ENCODE measurements around the gene ACOT11. TPM values are rescaled to one million over a fixed set of nuclear protein-coding genes. Genes with fewer than 3 reads are reported as not detected.

The ACOT11 gene
- total and polyA plus RNA-seq, 2 of the 4 experiments (the other 2 are of a cell fraction) = 2.5 to 2.7 TPM

DNA sequence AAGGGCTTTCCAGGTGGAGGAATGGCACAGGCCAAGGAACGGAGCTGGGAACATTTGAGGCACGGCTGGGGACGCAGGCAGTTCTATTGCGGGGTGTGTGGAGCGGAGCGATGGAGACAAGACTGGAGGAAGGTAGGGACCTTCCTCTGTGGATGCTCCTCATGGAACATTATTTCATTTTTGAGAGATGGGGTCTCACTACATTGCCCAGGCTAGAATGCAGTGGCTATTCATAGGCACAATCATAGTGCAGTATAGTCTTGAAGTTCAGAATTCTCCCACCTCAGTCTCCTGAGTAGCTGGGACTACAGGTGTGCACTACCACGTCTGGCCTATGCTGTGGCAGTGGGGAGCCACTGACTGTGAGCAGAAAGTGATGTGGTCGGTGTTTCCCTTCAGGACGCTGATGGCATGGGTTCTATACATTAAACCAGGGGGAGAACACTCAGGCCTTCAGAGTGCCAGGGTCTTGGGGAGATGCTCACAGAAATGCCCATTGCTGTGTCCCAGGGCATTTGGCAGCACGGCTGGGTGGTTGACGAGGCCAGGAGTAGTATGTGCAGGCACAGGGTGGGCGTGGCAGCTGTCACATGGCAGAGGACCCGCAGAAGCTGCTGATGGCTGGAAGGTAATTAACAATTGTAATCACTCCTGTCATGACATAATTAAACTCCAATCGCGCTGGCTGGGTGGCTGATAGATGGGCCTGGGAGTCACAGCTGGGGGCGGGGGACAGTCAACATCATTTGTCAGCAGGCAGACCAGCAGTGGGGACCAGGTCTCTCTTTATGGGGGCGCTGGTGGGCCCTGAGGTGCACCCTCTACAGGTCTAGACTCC, 40.8 kb upstream of the ACOT11 start:
- WGBS, 2 experiments (ENCODE audit: extremely low coverage in 2 of 2, insufficient read length in 1 of 2) = 96% methylated on average over 5 of the region's 17 CpGs; no CpG with 5 or more reads in 1 of the 2 experiments
- dilution Hi-C loops (cut with HindIII; ENCODE audit: low sequenced_read_pairs, unreplicated experiment) (no loop called here), intact Hi-C loops (cut with micrococcal nuclease) (no loop called here), in situ Hi-C loops (cut with MboI; ENCODE audit: low sequenced_read_pairs) (no loop called here)
- Histone ChIP-seq H3K4me2 (ENCODE audit: low read depth, low read length) (no peak overlapping the region), H3K4me3 (ENCODE audit: insufficient read depth, low read depth, low read length) (no peak overlapping the region), H4K8ac (ENCODE audit: low read depth in 2 of 2, low read length in 2 of 2) (no peak overlapping the region; a peak in 1 of 4 replicates), H3K4me1 (ENCODE audit: control insufficient read depth, insufficient read depth, low read length) (peaks cover 7% of the 10 kb centered on the region), H2BK5ac (ENCODE audit: low read depth, low read length, poor library complexity, severe bottlenecking) (no peak overlapping the region), H2BK20ac (ENCODE audit: low read depth, low read length) (no peak overlapping the region), H3K36me3 (ENCODE audit: control insufficient read depth, insufficient read depth, low read length) (no peaks in the 10 kb centered on the region), H2BK15ac (ENCODE audit: low read depth, low read length) (no peak overlapping the region), H3K18ac (ENCODE audit: low read depth, low read length) (no peak overlapping the region), H4K20me1 (ENCODE audit: insufficient read depth, low read length) (no peaks in the 10 kb centered on the region), H3K9me1 (ENCODE audit: insufficient read depth, low read length) (no peaks in the 10 kb centered on the region), H3K23ac (ENCODE audit: low read depth, low read length) (no peak overlapping the region), H2BK120ac (ENCODE audit: low read depth, low read length) (no peak overlapping the region), H3K14ac (replicated peaks; ENCODE audit: low read depth, low read length) (no peak overlapping the region), H2AFZ (replicated peaks; ENCODE audit: low read length, poor library complexity) (peak overlapping the region; percentile 88), H3K27me3 (ENCODE audit: control insufficient read depth, insufficient read depth, low read length) (peaks cover 3% of the 10 kb centered on the region; the same call in 1 of the 2 replicates), H4K91ac (ENCODE audit: insufficient read depth, low read depth, low read length) (no peak overlapping the region), H3K9ac (ENCODE audit: low read depth, low read length) (no peak overlapping the region), H2AK5ac (ENCODE audit: low read depth, low read length) (no peak overlapping the region), H3K27ac (ENCODE audit: insufficient read depth, low read length) (no peak overlapping the region), H3K56ac (ENCODE audit: extremely low read depth, insufficient read depth, low read length) (no peak overlapping the region), H4K5ac (ENCODE audit: low read depth, low read length) (no peak overlapping the region), H3K4ac (ENCODE audit: low read depth, low read length) (no peak overlapping the region), H3K9me3 (ENCODE audit: control insufficient read depth, insufficient read depth, low read length) (peaks cover 5% of the 10 kb centered on the region; the same call in 1 of the 2 replicates), H2AK9ac (replicated peaks; ENCODE audit: low read depth, low read length, poor library complexity) (no peak overlapping the region), H3K79me1 (ENCODE audit: low read depth in 1 of 2, low read length in 2 of 2) (no peaks in the 10 kb centered on the region)
- CTCF ChIA-PET = no interaction called here
- no TSS peak for BruUV-seq (replicated peaks)
- no peak for ATAC-seq (ENCODE audit: low read depth)
- no peak for TF ChIP-seq MAZ (IDR thresholded peaks at IDR 0.05; ENCODE audit: borderline replicate concordance, low read depth, low read length)
- no peak for TF ChIP-seq RAD21 (IDR thresholded peaks at IDR 0.05; ENCODE audit: low read length)
- no peak for TF ChIP-seq POLR2A (IDR thresholded peaks at IDR 0.05; ENCODE audit: low read depth, low read length)
- no peak for TF ChIP-seq CHD1 (IDR thresholded peaks at IDR 0.05; ENCODE audit: low read depth, low read length)
- TF ChIP-seq NFE2L2 (IDR thresholded peaks at IDR 0.05; ENCODE audit: low read depth, low read length) = no peak
- TF ChIP-seq, protein P1, sequence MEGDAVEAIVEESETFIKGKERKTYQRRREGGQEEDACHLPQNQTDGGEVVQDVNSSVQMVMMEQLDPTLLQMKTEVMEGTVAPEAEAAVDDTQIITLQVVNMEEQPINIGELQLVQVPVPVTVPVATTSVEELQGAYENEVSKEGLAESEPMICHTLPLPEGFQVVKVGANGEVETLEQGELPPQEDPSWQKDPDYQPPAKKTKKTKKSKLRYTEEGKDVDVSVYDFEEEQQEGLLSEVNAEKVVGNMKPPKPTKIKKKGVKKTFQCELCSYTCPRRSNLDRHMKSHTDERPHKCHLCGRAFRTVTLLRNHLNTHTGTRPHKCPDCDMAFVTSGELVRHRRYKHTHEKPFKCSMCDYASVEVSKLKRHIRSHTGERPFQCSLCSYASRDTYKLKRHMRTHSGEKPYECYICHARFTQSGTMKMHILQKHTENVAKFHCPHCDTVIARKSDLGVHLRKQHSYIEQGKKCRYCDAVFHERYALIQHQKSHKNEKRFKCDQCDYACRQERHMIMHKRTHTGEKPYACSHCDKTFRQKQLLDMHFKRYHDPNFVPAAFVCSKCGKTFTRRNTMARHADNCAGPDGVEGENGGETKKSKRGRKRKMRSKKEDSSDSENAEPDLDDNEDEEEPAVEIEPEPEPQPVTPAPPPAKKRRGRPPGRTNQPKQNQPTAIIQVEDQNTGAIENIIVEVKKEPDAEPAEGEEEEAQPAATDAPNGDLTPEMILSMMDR (conservative IDR thresholded peaks at IDR 0.05; ENCODE audit: low read depth, low read length) = no peak
- TF ChIP-seq CEBPB (IDR thresholded peaks at IDR 0.05; ENCODE audit: low read depth, low read length) = no peak
- TF ChIP-seq RFX5 (IDR thresholded peaks at IDR 0.05; ENCODE audit: low read depth, low read length) = no peak
- TF ChIP-seq MAFK (IDR thresholded peaks at IDR 0.05; ENCODE audit: low read depth, low read length) = no peak
- no peak for TF ChIP-seq FOS (IDR thresholded peaks at IDR 0.05; ENCODE audit: low read depth, low read length)
- TF ChIP-seq, protein P2, sequence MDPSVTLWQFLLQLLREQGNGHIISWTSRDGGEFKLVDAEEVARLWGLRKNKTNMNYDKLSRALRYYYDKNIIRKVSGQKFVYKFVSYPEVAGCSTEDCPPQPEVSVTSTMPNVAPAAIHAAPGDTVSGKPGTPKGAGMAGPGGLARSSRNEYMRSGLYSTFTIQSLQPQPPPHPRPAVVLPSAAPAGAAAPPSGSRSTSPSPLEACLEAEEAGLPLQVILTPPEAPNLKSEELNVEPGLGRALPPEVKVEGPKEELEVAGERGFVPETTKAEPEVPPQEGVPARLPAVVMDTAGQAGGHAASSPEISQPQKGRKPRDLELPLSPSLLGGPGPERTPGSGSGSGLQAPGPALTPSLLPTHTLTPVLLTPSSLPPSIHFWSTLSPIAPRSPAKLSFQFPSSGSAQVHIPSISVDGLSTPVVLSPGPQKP (IDR thresholded peaks at IDR 0.05; ENCODE audit: borderline replicate concordance, low read depth, low read length) = no peak
- no peak for TF ChIP-seq SMC3 (IDR thresholded peaks at IDR 0.05; ENCODE audit: low read depth, low read length)
- TF ChIP-seq MXI1 (IDR thresholded peaks at IDR 0.05; ENCODE audit: borderline replicate concordance, low read depth, low read length) = no peak
- POLR2A ChIA-PET (ENCODE audit: unreplicated experiment) = interaction anchor here (0.6 kb wide), 1 partner anchor 31 kb away, joined by 4 read pairs; no protein-coding TSS in a partner anchor
- no peak for DNase-seq
